PC-3 (cell line): ENCODE results near the gene COPS3.

ENCODE experiments used
- EZH2phosphoT487 ChIP-seq: fragments of 300-600 bp; sonication (generic); IDR thresholded peaks from 2 replicates; pipeline ENCODE4 v1.6.1; 2018; ENCODE audit warnings: mild to moderate bottlenecking, antibody characterized with exemption, low read length, borderline replicate concordance
- TF ChIP-seq, protein P1 (sequence below): fragments of 300-600 bp; sonication (generic); conservative IDR thresholded peaks from 2 replicates; pipeline ENCODE4 v1.5.1; 2017; ENCODE audit warnings: antibody characterized with exemption, low read depth, mild to moderate bottlenecking, low read length

DNA sequence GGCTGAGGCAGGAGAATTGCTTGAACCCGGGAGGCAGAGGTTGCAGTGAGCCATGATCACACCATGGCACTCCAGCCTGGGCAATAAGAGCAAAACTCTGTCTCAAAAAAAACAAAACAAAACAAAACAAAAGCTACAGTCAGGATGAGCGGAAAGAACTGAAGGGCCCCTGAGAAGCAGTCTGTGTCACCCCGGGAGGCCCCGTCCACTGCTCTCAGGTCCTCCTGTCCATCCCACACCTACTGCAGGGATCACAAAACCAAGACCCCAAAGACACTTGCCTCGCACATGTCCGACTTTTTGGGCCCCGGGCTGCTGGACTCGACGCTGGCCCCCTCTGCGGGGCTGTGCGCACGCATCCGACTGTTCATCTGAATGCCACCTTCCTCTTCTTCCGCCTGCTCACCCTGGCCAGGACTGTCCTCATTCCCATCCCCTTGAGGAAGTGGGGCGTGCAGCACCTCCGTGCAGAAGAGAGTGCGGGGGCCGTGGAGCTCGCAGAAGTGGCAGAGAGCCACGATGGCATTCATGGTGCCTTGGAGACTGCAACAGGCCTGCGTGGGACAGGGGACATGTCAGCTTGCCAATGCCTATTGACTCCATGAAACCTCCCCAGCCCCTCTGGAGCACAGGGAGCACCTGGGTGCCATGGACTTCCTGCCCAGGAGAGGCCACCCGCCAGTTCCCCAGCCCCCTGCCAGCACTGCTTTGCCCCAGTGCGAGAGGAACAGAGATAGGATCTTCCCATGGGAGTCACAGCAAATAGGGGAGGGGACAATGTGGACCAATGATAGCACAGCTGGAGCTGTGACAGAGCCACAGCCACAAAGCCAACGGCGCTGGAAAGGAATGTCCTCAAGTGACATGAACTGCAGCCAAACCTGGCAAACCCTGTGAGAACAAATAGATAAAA is 53.2 kb downstream of the COPS3 start:
- TF ChIP-seq, protein P1, sequence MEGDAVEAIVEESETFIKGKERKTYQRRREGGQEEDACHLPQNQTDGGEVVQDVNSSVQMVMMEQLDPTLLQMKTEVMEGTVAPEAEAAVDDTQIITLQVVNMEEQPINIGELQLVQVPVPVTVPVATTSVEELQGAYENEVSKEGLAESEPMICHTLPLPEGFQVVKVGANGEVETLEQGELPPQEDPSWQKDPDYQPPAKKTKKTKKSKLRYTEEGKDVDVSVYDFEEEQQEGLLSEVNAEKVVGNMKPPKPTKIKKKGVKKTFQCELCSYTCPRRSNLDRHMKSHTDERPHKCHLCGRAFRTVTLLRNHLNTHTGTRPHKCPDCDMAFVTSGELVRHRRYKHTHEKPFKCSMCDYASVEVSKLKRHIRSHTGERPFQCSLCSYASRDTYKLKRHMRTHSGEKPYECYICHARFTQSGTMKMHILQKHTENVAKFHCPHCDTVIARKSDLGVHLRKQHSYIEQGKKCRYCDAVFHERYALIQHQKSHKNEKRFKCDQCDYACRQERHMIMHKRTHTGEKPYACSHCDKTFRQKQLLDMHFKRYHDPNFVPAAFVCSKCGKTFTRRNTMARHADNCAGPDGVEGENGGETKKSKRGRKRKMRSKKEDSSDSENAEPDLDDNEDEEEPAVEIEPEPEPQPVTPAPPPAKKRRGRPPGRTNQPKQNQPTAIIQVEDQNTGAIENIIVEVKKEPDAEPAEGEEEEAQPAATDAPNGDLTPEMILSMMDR, result no peak
- TF ChIP-seq EZH2phosphoT487, result no peak
